Fibroblast of mammary gland (primary cell): ENCODE measurements around the gene ESX1.
A peak's percentile ranks its signal among the peaks of the same experiment; 100 is the strongest.

ENCODE experiments used
- DNase-seq: peaks from one replicate; pipeline ENCODE4 v3.0.0-alpha.2; 2010; ENCODE audit warnings: low read depth
- H3K4me3 ChIP-seq: 2 replicates; pipeline ENCODE4 v1.5.1; 2011; ENCODE audit warnings: low read depth, mild to moderate bottlenecking, low read length, moderate library complexity; ENCODE audit not compliant: control insufficient read depth
- CTCF ChIP-seq: conservative IDR thresholded peaks from 2 replicates; pipeline ENCODE4 v1.5.1; 2011; ENCODE audit warnings: low read depth, low read length, inconsistent platforms; ENCODE audit not compliant: control insufficient read depth, insufficient read depth

ESX1 gene

GRCh38 chrX:104282166-104282725 is 27.5 kb upstream of the ESX1 start:
- TF ChIP-seq CTCF: no peak
- no peak for DNase-seq
- no peak overlapping the region for H3K4me3 ChIP-seq

GRCh38 chrX:104281564-104281963 is 26.8 kb upstream of the ESX1 start:
- no peak for DNase-seq
- TF ChIP-seq CTCF: no peak
- H3K4me3 ChIP-seq: no peak overlapping the region

GRCh38 chrX:104280609-104281008 is 25.9 kb upstream of the ESX1 start:
- no peak for DNase-seq
- H3K4me3 ChIP-seq: no peak overlapping the region
- TF ChIP-seq CTCF: no peak

- peak; percentile 42 for DNase-seq
- H3K4me3 ChIP-seq: no peak overlapping the region
- peak; percentile 68 for TF ChIP-seq CTCF
Observed at GRCh38 chrX:104270916-104271512, 16.3 kb upstream of the ESX1 start.

- H3K4me3 ChIP-seq: no peak overlapping the region
- DNase-seq: no peak
- no peak for TF ChIP-seq CTCF
Observed at GRCh38 chrX:104270212-104270611, 15.5 kb upstream of the ESX1 start.

- no peak overlapping the region for H3K4me3 ChIP-seq
- TF ChIP-seq CTCF: no peak
- no peak for DNase-seq
Observed at GRCh38 chrX:104255465-104255864, 732 bp upstream of the ESX1 start.
